ENCODE measurements around the gene SLC25A47.

- TF ChIP-seq REST (IDR thresholded peaks at IDR 0.05) (no peak), CTCF (IDR thresholded peaks at IDR 0.05; ENCODE audit: low read depth, low read length, missing input control) (no peak), JUND (IDR thresholded peaks at IDR 0.05) (no peak), GABPA (IDR thresholded peaks at IDR 0.05 in 1 of 2, conservative IDR thresholded peaks at IDR 0.05 in 1 of 2) (no peak), FOXA1 (IDR thresholded peaks at IDR 0.05) (no peak), YY1 (IDR thresholded peaks at IDR 0.05) (no peak), MAX (IDR thresholded peaks at IDR 0.05) (no peak), RXRA (IDR thresholded peaks at IDR 0.05) (no peak), ZBTB33 (IDR thresholded peaks at IDR 0.05) (no peak)
These were observed 37.2 kb upstream of the SLC25A47 start for GRCh38 chr14:100285913-100286400.
